GM12892 (cell line): ENCODE data around the gene PDE6D.
"Not testable (repeated sequence)": the region's sequence is repeated elsewhere in the genome, so short reads cannot be mapped to it uniquely, and the experiment has no call there.

Source experiments
- DNase-seq: peaks from one replicate; pipeline ENCODE4 v3.0.0; 2011; ENCODE audit not compliant: insufficient read length
- FAIRE-seq: peaks from 2 replicates; lab custom pipeline; 2011; peaks lifted over from hg19 to GRCh38; lab: Jason Lieb, UNC
- POLR2A ChIP-seq: IDR thresholded peaks from 2 replicates; pipeline ENCODE4 v1.6.1; 2011; ENCODE audit warnings: low read depth, low read length, control low read depth
- POLR2AphosphoS5 ChIP-seq: IDR thresholded peaks from 2 replicates; pipeline ENCODE4 v1.6.1; 2011; ENCODE audit warnings: low read depth, low read length, control low read depth
- TAF1 ChIP-seq: IDR thresholded peaks from 2 replicates; pipeline ENCODE4 v1.6.1; 2011; ENCODE audit warnings: low read depth, mild to moderate bottlenecking, control low read depth, low read length, borderline replicate concordance

Gene PDE6D

GRCh38 chr2:231764760-231765159, 16.3 kb downstream of the PDE6D start:
- FAIRE-seq (peak; percentile 72), DNase-seq (no peak)
- TF ChIP-seq POLR2AphosphoS5 (no peak), TAF1 (no peak), POLR2A (no peak)

- no peak for FAIRE-seq
- DNase-seq: no peak
Observed at GRCh38 chr2:231764124-231764523, 17.0 kb downstream of the PDE6D start.

GRCh38 chr2:231761735-231762134, 19.3 kb downstream of the PDE6D start:
- TF ChIP-seq TAF1: no peak
- TF ChIP-seq POLR2AphosphoS5: no peak
- TF ChIP-seq POLR2A: no peak
- FAIRE-seq: no peak
- DNase-seq: no peak

More at GRCh38 chr2:231764124-231764523, 17.0 kb downstream of the PDE6D start:
- TF ChIP-seq POLR2AphosphoS5 (no peak), POLR2A (no peak), TAF1 (no peak)

GRCh38 chr2:231752061-231752460, 29.0 kb downstream of the PDE6D start:
- FAIRE-seq (no peak), DNase-seq (no peak)
- TF ChIP-seq POLR2A: no peak
- no peak for TF ChIP-seq POLR2AphosphoS5
- TF ChIP-seq TAF1: no peak

GRCh38 chr2:231751042-231751815, 29.9 kb downstream of the PDE6D start:
- TF ChIP-seq TAF1 (no peak), POLR2AphosphoS5 (no peak), POLR2A (no peak)
- DNase-seq (no peak), FAIRE-seq (no peak)

GRCh38 chr2:231749016-231749415, 32.1 kb downstream of the PDE6D start:
- not testable (repeated sequence) for FAIRE-seq, DNase-seq

GRCh38 chr2:231748153-231748896, 32.8 kb downstream of the PDE6D start:
- not testable (repeated sequence) for DNase-seq, FAIRE-seq

GRCh38 chr2:231745303-231746038, 35.6 kb downstream of the PDE6D start:
- no peak for TF ChIP-seq POLR2AphosphoS5
- TF ChIP-seq TAF1: no peak
- no peak for TF ChIP-seq POLR2A
- DNase-seq: no peak
- FAIRE-seq: no peak

GRCh38 chr2:231743376-231744116, 37.5 kb downstream of the PDE6D start:
- no peak for FAIRE-seq

GRCh38 chr2:231737761-231738160, 43.3 kb downstream of the PDE6D start:
- no peak for TF ChIP-seq POLR2A
- TF ChIP-seq POLR2AphosphoS5: no peak
- TF ChIP-seq TAF1: no peak
- FAIRE-seq: no peak
- no peak for DNase-seq

More at GRCh38 chr2:231743376-231744116, 37.5 kb downstream of the PDE6D start:
- TF ChIP-seq POLR2A (no peak), TAF1 (no peak), POLR2AphosphoS5 (no peak)
- no peak for DNase-seq

- DNase-seq: no peak
- TF ChIP-seq TAF1: no peak
- TF ChIP-seq POLR2A: no peak
- TF ChIP-seq POLR2AphosphoS5: no peak
- FAIRE-seq: no peak
Observed at GRCh38 chr2:231732604-231733003, 48.5 kb downstream of the PDE6D start.
